ENCODE results near the gene CDC16. TPM values are rescaled to one million over a fixed set of nuclear protein-coding genes. Genes with fewer than 3 reads are reported as not detected.
A peak's percentile ranks its signal among the peaks of the same experiment; 100 is the strongest.
"Not testable (repeated sequence)": the region's sequence is repeated elsewhere in the genome, so short reads cannot be mapped to it uniquely, and the experiment has no call there.

CDC16 gene
- total and polyA plus RNA-seq, 10 donors, result 50.1 to 75.8 (median 67.3) TPM

GRCh38 chr13:114260814-114261213 lies 26.1 kb downstream of the CDC16 start:
- Histone ChIP-seq H3K4me3 (no peak overlapping the region), H3K36me3 (peaks cover 0 to 100% (median 86%) of the 10 kb centered on the region in 6 donors), H3K27ac (no peak overlapping the region), H3K27me3 (replicated peaks in 1 of 7) (no peaks in the 10 kb centered on the region), H3K4me1 (peaks cover 0 to 50% (median 17%) of the 10 kb centered on the region in 6 donors), H3K9me3 (no peaks in the 10 kb centered on the region)
- intact Hi-C loops (cut with DNase I; ENCODE audit: low total_unique reads), result no loop called here
- TF ChIP-seq POLR2AphosphoS5 (IDR thresholded peaks at IDR 0.05) (no peak), POLR2A (IDR thresholded peaks at IDR 0.05) (no peak), CTCF (IDR thresholded peaks at IDR 0.05 in 8 of 11, conservative IDR thresholded peaks at IDR 0.05 in 3 of 11) (no peak)
- 40 to 62% (median 55%) methylated on average over 3 of the region's 3 CpGs for WGBS, 5 donors
- no peak for DNase-seq

GRCh38 chr13:114261328-114261965 lies 26.8 kb downstream of the CDC16 start:
- H3K27ac ChIP-seq, result no peak overlapping the region
- peaks cover 0 to 47% (median 17%) of the 10 kb centered on the region in 6 donors for H3K4me1 ChIP-seq
- peaks cover 0 to 100% (median 89%) of the 10 kb centered on the region in 6 donors for H3K36me3 ChIP-seq
- H3K27me3 ChIP-seq (replicated peaks in 1 of 7), result no peaks in the 10 kb centered on the region
- no peak for DNase-seq
- intact Hi-C loops (cut with DNase I; ENCODE audit: low total_unique reads), result no loop called here
- no peaks in the 10 kb centered on the region for H3K9me3 ChIP-seq
- 60 to 82% (median 71%) methylated on average over 3 of the region's 3 CpGs for WGBS, 5 donors
- no peak overlapping the region for H3K4me3 ChIP-seq
- TF ChIP-seq POLR2AphosphoS5 (IDR thresholded peaks at IDR 0.05) (no peak), POLR2A (IDR thresholded peaks at IDR 0.05) (no peak), CTCF (IDR thresholded peaks at IDR 0.05 in 8 of 11, conservative IDR thresholded peaks at IDR 0.05 in 3 of 11) (no peak)

GRCh38 chr13:114263578-114263977 lies 28.9 kb downstream of the CDC16 start:
- Histone ChIP-seq H3K27me3 (replicated peaks in 1 of 7) (no peaks in the 10 kb centered on the region), H3K36me3 (peaks cover 0 to 100% (median 89%) of the 10 kb centered on the region in 6 donors), H3K4me3 (no peak overlapping the region), H3K4me1 (peaks cover 0 to 41% (median 17%) of the 10 kb centered on the region in 6 donors), H3K27ac (peak overlapping the region in 2 of 8 donors; percentile 1 to 49), H3K9me3 (no peaks in the 10 kb centered on the region)
- no peak for DNase-seq
- WGBS, 5 donors, result 33 to 46% (median 38%) methylated on average over 5 of the region's 5 CpGs
- intact Hi-C loops (cut with DNase I; ENCODE audit: low total_unique reads), result no loop called here
- TF ChIP-seq POLR2A (IDR thresholded peaks at IDR 0.05) (no peak), POLR2AphosphoS5 (IDR thresholded peaks at IDR 0.05) (peak in 1 of 3 donors; percentile 12)

- H3K27me3 ChIP-seq (replicated peaks in 1 of 7); DNase-seq; intact Hi-C loops (cut with DNase I; ENCODE audit: low total_unique reads); H3K9me3 ChIP-seq; H3K4me3 ChIP-seq: not testable (repeated sequence)
- WGBS, 5 donors, result 95 to 99% (median 96%) methylated on average over 13 of the region's 13 CpGs
- Histone ChIP-seq H3K4me1 (peaks cover 0 to 41% (median 17%) of the 10 kb centered on the region in 6 donors), H3K36me3 (peaks cover 0 to 100% (median 88%) of the 10 kb centered on the region in 6 donors), H3K27ac (peak overlapping the region in 1 of 8 donors; percentile 49)
These were observed 29.6 kb downstream of the CDC16 start for GRCh38 chr13:114264313-114264712.

GRCh38 chr13:114264886-114265611 lies 30.4 kb downstream of the CDC16 start:
- Histone ChIP-seq H3K4me3 (no peak overlapping the region), H3K36me3 (peaks cover 0 to 100% (median 88%) of the 10 kb centered on the region in 6 donors), H3K27me3 (replicated peaks in 1 of 7) (no peaks in the 10 kb centered on the region), H3K4me1 (peaks cover 0 to 41% (median 17%) of the 10 kb centered on the region in 6 donors), H3K27ac (no peak overlapping the region), H3K9me3 (no peaks in the 10 kb centered on the region)
- 93 to 96% (median 94%) methylated on average over 8 of the region's 8 CpGs for WGBS, 5 donors
- no peak for DNase-seq
- no peak for TF ChIP-seq CTCF (IDR thresholded peaks at IDR 0.05 in 8 of 11, conservative IDR thresholded peaks at IDR 0.05 in 3 of 11)
- intact Hi-C loops (cut with DNase I; ENCODE audit: low total_unique reads), result no loop called here
